SKM-1 (cell line): Measurements from ENCODE around the gene KRT72.

Experiments
- DNase-seq: peaks from one replicate; lab custom pipeline; 2025; ENCODE audit not compliant: unreplicated experiment; lab: John Stamatoyannopoulos, UW

The KRT72 gene

DNA sequence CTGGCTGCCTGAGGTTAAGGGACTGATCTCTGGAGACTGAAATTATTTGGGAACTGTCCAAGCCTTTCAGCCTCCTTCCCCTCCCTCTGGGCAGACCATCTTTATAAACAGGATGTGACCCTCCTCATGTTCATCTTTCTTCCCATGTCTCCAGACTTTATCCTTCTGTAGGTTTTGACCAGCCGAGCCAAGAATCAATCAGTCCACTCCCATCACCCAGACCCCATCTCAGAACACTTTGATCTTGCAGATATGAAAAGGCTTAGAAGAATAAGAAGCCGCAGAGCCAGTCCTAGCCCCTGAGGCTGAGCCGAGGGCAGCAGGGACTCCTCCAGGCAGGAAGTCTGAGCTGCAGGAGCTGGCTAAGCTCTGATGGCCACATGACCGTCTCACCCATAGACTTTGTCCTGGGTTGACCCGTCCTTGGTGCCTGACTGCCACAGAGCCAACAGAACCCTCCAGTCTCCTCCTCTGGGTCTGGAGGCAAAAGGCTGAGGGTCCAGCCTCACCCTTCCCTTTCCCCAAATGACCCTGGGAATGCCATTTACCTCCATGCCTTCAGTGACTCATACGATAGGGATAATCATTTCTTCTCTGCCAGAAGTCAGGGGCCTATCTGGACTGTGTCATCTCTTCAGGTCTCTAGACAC, 49.9 kb downstream of the KRT72 start:
- no peak for DNase-seq

DNA sequence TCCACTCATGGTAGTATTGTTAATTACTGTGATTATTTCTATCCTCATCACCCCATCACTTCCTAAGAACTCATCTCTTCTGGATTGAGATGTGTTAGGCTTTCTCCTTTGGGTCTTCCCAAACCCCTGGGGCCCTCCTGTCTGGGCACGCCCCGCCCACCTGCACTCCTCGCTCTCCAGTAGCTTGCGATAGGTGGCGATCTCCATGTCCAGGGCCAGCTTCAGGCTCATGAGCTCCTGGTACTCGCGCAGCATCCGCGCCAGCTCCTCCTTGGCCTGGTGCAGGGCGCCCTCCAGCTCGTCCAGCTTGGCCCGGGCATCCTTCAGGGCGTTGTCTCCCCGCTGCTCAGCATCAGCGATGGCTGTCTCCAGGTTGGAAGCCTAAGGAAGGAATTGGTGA, 55.1 kb downstream of the KRT72 start:
- DNase-seq, result no peak

DNA sequence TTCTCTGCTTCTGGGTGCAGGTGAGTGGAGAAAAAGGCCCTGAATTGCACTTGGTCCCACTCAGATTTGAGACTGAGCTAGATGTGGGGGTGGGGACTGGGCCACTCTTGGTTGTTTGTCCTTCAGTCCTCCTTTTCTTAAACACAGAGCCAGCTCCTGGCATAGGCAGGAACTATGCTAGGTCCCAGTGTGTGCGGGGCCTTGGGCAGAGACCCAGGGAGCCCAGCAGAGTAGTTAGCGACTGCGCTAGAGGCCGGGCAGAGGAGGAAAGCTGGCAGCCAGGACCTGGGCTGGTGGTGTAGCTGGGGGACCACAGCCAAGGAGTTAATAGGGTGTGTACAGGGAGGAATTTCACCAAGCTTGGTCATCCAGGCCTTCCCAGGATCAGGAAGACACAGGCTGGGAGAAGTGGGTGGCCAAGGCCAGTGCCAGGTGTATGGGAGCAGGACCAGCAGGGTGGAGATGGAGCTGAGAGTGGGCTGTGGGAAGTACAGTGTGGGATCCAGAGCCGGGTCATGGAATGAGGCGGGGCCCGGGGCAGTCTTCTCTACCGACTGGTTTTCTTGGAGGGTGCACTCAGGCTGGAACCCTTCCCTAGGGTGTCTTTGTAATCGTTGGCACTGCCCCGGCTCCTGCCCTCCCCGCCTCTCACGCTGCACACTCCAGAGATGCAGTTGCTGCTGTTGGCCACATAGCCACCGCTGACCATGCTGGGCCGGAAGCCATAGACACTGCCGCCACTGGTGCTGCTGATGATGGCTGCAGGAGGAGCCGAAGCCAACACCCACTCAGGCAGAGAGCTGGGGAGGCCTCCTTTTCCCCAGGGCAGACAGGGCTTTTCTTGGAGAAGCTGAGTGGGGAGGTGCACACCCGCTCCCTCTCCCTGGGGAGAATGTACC, 57.0 kb downstream of the KRT72 start:
- DNase-seq, result no peak

DNA sequence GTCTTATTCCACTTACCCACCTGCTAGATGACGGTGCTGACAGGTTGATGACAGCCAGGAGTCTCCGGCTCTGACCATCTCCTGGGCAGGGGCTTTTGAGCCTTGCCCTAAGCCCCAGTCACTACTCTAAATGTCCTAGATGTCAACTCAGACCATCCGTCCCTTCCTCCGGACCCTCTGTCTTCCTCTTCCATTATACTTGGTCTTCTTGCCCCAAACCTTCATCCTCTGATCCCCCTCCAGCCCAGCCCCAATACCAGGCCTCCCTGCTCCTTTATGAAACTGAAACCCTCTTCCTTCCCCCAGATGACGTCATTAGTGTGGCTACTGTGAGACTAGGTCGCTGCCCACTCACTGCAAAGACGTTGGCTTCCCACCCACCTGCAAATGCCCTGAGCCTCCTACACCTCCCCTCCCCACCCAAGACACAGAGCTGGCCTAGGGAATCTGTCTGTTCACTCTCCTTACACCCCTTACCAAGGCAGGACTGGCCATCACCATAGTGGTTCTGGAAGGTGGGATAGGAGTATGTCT, 58.4 kb downstream of the KRT72 start:
- no peak for DNase-seq

DNA sequence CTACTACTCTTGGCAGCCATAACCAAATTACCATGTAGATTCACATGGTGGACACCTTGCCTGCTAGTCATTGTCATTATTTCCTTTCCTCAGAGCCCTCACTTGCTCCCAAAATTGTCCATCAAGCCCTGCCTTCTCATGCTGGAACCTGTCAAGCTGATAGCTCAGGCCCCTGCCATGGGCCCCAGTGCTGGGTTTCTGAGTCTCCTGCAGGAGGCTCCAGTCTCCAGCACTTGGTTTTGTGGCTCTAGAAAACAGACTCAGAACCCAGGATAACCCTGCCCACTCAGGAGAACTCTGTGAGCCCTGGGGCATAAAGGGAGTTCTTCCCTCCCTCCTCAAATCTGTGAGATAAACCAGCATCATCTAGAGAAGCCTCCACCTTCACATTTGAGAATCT, 59.1 kb downstream of the KRT72 start:
- DNase-seq, result no peak

DNA sequence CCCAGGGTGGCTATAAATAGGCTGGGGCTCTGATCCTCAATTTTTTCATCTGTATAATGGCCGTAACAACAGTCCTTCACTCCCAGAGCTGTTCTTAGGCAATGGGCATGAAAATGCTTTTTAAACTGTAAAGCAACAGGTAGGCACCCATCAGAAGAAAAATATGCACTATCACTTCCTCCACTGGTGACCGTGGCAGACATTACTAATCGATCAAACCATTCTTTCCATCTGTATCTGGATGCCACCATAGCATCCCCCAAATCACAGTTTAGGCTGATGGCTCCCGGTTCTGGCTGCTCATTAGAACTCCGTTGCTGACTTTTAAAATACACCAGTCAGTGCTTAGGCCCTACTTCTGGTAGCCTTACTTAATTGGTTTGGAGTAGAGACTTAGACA, 59.6 kb downstream of the KRT72 start:
- DNase-seq, result no peak

DNA sequence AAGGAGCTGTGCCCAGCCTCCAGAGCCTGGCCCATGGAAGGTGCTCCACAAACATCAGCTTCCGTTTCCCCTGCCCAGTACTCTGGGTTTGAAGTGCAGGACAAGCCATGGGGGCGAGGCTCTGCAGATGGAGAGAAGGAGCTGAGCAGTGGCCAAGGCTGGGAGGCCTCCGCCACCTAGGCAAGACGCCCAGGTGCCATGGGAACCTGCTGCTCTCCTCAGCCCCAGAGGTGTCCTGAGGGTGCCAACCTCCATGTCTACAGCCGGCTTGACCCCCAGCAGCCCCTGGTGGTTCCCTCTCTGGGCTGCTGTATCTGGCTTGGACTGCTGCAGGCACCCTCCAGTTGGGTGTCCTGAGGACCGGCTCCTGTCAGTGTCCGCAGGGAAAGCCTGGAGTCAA, 60.7 kb downstream of the KRT72 start:
- DNase-seq, result no peak

DNA sequence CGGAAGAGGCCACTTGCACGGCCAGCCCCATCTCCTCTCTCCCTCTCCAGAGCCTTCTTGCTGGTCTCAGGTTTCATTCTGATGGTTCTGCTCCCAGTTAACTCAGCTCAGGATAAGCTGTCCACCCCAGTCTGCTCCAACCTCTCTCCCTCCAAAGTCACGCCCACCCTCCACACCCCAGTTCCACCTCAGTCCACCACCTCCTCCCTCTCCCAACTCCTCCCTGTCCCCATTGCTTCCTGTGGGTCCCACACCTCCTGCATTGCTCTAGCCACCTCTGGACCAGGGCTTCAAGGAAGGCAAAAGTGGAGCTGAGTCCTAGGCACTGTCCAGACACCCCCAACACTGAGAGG, 61.5 kb downstream of the KRT72 start:
- DNase-seq, result no peak

DNA sequence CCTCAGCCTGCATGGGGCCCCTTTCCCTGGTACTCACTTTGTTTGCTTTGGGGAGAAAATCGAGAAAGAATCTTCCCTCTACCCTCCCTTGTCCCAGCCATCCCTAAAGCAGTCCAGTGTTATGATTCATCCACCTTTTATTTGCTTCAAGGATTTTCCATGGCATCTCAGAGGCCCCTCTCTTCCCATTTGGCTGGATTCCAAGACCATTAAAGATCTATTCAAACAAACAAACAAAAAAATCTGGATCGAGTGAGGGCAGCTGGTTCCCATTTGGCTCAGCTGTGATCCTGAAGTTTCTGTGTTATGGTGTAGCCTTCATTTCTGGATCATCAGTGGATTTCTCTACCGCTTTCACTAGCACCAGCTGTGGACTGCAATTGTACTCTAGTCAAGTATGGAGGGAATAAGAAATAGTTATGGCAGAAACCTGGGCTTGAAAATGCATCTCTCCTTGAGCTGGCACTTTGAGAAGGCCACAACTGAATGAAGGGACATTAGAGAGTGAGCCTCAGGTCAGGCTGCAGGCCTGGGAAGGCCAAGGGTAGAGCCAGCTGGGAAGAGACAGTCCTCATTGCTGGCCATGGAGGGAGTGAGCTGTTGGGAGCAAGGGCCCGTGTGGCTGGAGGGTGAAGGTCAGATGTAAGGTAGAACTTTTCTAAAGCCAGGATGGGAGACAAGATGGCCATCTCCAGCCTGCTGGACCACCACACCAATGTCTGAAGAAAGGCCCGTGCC, 62.0 kb downstream of the KRT72 start:
- DNase-seq, result no peak

DNA sequence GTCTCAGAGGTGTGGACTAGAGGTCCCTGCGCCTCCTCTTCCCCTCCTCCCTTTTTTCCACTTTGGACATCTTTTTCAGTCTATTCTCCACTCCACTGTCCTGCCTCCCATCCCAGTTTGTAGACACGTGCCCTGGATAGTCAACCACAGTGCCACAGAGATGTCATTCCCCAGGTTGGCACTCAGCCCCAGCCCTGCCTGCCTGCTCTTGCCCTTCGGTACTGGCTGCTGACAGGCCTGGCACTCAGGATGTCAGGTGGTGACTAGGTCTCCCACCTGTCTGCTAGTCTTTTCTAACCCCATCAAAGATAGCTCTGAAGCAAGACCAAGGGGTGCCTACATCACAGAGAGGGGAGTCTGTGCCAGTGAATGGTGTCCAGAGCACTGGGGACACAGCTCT, 64.2 kb downstream of the KRT72 start:
- no peak for DNase-seq
